ENCODE measurements around the gene BCAS1.

- TF ChIP-seq, protein P1, sequence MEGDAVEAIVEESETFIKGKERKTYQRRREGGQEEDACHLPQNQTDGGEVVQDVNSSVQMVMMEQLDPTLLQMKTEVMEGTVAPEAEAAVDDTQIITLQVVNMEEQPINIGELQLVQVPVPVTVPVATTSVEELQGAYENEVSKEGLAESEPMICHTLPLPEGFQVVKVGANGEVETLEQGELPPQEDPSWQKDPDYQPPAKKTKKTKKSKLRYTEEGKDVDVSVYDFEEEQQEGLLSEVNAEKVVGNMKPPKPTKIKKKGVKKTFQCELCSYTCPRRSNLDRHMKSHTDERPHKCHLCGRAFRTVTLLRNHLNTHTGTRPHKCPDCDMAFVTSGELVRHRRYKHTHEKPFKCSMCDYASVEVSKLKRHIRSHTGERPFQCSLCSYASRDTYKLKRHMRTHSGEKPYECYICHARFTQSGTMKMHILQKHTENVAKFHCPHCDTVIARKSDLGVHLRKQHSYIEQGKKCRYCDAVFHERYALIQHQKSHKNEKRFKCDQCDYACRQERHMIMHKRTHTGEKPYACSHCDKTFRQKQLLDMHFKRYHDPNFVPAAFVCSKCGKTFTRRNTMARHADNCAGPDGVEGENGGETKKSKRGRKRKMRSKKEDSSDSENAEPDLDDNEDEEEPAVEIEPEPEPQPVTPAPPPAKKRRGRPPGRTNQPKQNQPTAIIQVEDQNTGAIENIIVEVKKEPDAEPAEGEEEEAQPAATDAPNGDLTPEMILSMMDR (IDR thresholded peaks at IDR 0.05), result no peak
- TF ChIP-seq POLR2A (IDR thresholded peaks at IDR 0.05), result no peak
Observed at GRCh38 chr20:54099894-54100293, 29.5 kb upstream of the BCAS1 start.

Data from body of pancreas (tissue), 4 donors.